Chondrocyte (in vitro differentiated cells): ENCODE results near the gene PEDS1. TPM values are rescaled to one million over a fixed set of nuclear protein-coding genes. Genes with fewer than 3 reads are reported as not detected.
A peak's percentile ranks its signal among the peaks of the same experiment; 100 is the strongest.

Experiments
- DNase-seq: peaks from one replicate; pipeline ENCODE4 v3.0.0; 2021; ENCODE audit warnings: mixed read lengths, low spot score
- H3K27ac Mint-ChIP-seq: one replicate; pipeline ENCODE4 v1.8.0; 2021; ENCODE audit warnings: mild to moderate bottlenecking, moderate library complexity, mixed read lengths; ENCODE audit not compliant: unreplicated experiment
- H3K27me3 Mint-ChIP-seq: 2 replicates; pipeline ENCODE4 v1.8.0; 2021; ENCODE audit warnings: low read depth, mixed read lengths
- H3K36me3 Mint-ChIP-seq: 2 replicates; pipeline ENCODE4 v1.8.0; 2021; ENCODE audit warnings: low read depth, mixed read lengths
- H3K4me1 Mint-ChIP-seq: 2 replicates; pipeline ENCODE4 v1.8.0; 2021; ENCODE audit warnings: low read depth, mild to moderate bottlenecking, mixed read lengths
- H3K4me3 Mint-ChIP-seq: one replicate; pipeline ENCODE4 v1.8.0; 2021; ENCODE audit warnings: mild to moderate bottlenecking, moderate library complexity, mixed read lengths; ENCODE audit not compliant: unreplicated experiment
- H3K9me3 Mint-ChIP-seq: 2 replicates; pipeline ENCODE4 v1.8.0; 2021; ENCODE audit warnings: low read depth, mixed read lengths
- total RNA-seq: library from RNA; stranded (reverse); gene quantifications from 3 replicates; pipeline ENCODE4 v1.2.1, GENCODE V29; 2021
- TF ChIP-seq, protein P1 (sequence below): fragments of 200-600 bp; sonication (generic); IDR thresholded peaks from 2 replicates; pipeline ENCODE4 v1.5.0; 2021; ENCODE audit warnings: antibody characterized with exemption, mild to moderate bottlenecking, moderate library complexity

The PEDS1 gene
- total RNA-seq, 1 donor from 2014 or later, result 42.3 TPM

DNA sequence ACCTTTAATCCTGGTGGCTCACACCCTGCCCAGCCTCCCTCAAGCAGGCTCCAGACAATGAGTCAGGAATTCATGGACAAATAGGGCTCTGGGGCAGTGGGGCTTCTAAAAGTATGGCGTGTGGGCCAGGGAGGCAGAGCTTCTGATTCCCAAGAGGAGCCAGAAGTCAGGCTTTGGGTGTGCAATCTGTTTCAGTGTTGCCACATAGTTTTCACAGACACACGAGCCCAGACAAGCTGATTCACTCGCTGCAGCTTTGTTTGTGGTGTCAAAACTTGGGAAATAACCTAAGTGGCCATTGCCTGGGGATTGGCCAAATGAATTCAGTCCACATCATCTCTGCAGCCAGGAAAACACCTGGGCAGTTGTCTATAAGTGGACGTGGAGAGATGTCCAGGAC is 9.2 kb downstream of the PEDS1 start:
- TF ChIP-seq, protein P1, sequence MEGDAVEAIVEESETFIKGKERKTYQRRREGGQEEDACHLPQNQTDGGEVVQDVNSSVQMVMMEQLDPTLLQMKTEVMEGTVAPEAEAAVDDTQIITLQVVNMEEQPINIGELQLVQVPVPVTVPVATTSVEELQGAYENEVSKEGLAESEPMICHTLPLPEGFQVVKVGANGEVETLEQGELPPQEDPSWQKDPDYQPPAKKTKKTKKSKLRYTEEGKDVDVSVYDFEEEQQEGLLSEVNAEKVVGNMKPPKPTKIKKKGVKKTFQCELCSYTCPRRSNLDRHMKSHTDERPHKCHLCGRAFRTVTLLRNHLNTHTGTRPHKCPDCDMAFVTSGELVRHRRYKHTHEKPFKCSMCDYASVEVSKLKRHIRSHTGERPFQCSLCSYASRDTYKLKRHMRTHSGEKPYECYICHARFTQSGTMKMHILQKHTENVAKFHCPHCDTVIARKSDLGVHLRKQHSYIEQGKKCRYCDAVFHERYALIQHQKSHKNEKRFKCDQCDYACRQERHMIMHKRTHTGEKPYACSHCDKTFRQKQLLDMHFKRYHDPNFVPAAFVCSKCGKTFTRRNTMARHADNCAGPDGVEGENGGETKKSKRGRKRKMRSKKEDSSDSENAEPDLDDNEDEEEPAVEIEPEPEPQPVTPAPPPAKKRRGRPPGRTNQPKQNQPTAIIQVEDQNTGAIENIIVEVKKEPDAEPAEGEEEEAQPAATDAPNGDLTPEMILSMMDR, result no peak
- no peaks in the 10 kb centered on the region for H3K9me3 Mint-ChIP-seq
- H3K4me3 Mint-ChIP-seq, result no peak overlapping the region
- peaks cover 72% of the 10 kb centered on the region for H3K4me1 Mint-ChIP-seq
- no peaks in the 10 kb centered on the region for H3K27me3 Mint-ChIP-seq
- peaks cover 16% of the 10 kb centered on the region for H3K36me3 Mint-ChIP-seq
- DNase-seq, result no peak
- peak overlapping the region; percentile 98 for H3K27ac Mint-ChIP-seq

DNA sequence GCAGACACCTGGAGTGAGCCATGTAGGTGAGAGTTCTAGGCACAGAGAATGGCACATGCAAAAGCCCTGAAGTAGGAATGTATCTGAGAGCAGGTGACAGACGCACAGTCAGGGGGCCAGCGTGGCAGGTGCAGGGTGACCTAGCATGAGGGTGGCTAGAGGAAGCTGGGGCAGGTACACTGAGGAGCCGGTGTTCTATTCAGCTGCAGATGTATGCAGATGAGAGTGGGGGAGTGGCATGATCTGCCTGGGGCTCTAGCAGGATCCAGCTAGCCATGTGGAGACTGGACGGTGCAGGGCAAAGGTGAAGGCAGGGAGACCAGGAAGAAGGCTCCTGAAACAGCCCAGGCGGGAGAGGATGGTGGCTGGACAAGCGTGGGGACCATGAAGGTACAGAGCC is 10.7 kb downstream of the PEDS1 start:
- H3K27me3 Mint-ChIP-seq, result no peaks in the 10 kb centered on the region
- H3K4me1 Mint-ChIP-seq, result peaks cover 76% of the 10 kb centered on the region
- DNase-seq, result no peak
- H3K36me3 Mint-ChIP-seq, result peaks cover 16% of the 10 kb centered on the region
- no peak overlapping the region for H3K4me3 Mint-ChIP-seq
- H3K9me3 Mint-ChIP-seq, result no peaks in the 10 kb centered on the region
- TF ChIP-seq, protein P1, result no peak
- H3K27ac Mint-ChIP-seq, result peak overlapping the region; percentile 83

DNA sequence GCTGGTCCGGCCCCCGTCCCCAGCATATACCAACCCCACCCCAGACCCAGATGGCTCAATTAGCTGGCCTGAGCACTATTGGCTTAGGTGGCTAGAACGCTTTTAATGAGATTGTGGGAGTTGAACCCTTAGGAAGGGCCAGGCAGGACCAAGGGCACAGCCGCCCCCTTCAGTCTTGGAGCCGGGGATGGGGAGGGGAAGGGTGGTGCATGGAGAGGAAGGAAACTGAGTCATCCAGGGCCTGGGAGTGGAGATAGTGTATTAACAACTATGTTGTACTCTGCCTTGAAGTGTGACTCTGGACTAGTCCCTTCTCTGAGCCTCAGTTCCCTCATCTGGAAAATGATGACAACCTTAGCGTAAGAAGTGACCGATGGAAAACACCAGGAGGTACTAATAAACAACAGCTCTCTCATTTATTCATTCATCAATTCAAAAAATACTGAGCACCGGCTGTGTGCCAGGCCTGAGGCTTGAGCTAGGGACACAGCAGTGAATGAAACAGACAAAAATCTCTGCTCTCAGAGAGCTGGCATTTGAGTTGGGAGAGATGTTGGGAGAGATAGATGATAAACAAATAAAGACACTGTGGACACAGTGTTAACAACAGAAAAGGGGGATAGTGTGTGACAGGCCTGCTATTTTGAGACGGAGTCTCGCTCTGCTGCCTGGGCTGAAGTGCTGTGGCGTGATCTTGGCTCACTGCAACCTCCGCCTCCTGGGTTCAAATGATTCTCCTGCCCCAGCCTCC is 11.5 kb downstream of the PEDS1 start:
- TF ChIP-seq, protein P1, result no peak
- Mint-ChIP-seq H3K27ac (peak overlapping the region; percentile 73), H3K4me1 (peaks cover 76% of the 10 kb centered on the region), H3K9me3 (no peaks in the 10 kb centered on the region), H3K36me3 (peaks cover 18% of the 10 kb centered on the region), H3K4me3 (no peak overlapping the region), H3K27me3 (no peaks in the 10 kb centered on the region)
- DNase-seq, result no peak

DNA sequence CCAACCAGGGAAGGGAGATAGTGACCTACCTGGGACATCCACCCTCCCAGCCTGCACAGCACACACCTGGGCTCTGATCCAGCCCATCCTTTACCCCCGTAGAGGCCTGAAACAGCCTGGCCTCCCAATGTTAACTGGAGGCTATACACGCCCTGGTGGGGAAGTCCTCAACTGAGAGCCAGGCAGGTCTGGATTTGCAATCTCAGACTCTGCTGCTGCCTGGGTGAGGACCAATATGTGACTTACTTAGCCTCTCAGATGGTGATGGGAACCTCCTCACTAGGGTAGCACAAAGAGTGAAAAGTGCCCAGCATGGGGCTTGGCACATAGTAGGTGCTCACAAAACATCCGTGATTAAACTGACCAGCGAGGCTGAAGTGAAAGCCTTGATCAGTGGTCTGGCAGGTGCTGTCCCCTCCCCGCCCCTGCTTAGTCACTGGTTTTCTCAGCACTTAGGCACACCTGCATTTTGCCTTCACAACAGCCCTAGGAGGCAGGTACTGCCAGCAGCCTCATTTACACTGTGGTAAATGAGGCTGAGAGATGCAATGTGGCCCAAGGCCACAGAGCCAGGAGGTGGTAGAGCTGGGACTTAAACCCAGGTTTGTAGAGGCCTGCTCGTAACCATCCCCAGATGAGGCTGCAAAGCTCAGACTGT is 12.4 kb downstream of the PEDS1 start:
- no peak for DNase-seq
- H3K36me3 Mint-ChIP-seq, result peaks cover 18% of the 10 kb centered on the region

DNA sequence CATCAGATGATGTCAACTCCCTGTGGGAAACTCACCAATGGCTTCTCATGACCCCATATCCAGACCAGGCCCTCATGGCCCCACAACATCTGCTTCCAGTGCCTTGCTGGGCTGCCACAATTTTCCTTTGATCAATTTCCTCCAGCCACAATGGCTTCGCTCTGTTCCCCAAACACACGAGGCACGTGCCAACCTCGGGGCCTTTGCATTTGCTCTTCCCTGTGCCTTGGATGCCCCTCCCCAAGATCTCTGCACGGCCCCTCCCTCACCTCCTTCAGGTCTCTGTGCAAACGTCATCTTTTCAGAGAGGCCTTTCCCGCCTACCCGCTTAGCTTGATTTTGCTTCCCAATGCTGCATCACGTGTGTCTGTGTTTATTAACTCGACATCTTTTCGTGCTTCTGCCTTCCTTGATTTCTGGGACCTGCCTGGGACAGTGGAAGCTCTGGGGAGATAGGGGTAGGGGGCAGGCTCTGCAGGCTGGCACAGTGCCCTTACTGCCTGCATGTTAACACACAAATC is 13.1 kb downstream of the PEDS1 start:
- no peaks in the 10 kb centered on the region for H3K9me3 Mint-ChIP-seq
- DNase-seq, result no peak
- peaks cover 18% of the 10 kb centered on the region for H3K36me3 Mint-ChIP-seq
- peak overlapping the region; percentile 94 for H3K27ac Mint-ChIP-seq
- no peaks in the 10 kb centered on the region for H3K27me3 Mint-ChIP-seq
- H3K4me1 Mint-ChIP-seq, result peaks cover 63% of the 10 kb centered on the region
- H3K4me3 Mint-ChIP-seq, result no peak overlapping the region
- TF ChIP-seq, protein P1, result no peak

More for the DNA sequence above, 12.4 kb downstream of the PEDS1 start:
- no peak overlapping the region for H3K27ac Mint-ChIP-seq
- peaks cover 70% of the 10 kb centered on the region for H3K4me1 Mint-ChIP-seq
- no peak overlapping the region for H3K4me3 Mint-ChIP-seq
- H3K27me3 Mint-ChIP-seq, result no peaks in the 10 kb centered on the region
- no peaks in the 10 kb centered on the region for H3K9me3 Mint-ChIP-seq
- TF ChIP-seq, protein P1, result no peak
